Uterus (tissue), 4 donors: ENCODE data around the gene AGXT. TPM values are rescaled to one million over a fixed set of nuclear protein-coding genes. Genes with fewer than 3 reads are reported as not detected.

Experiments
- DNase-seq, 2 donors: peaks; one replicate each; pipeline ENCODE4 v3.0.0-alpha.2; 2019 to 2020
- H3K27ac ChIP-seq, 2 donors: fragments of 200-600 bp; sonication (generic); 1 replicate in 1 of 2; 2 replicates in 1 of 2; pipeline ENCODE4 v1.5.1; 2016 to 2018
- H3K27me3 ChIP-seq, 2 donors: fragments of 200-600 bp; sonication (generic); one replicate each; pipeline ENCODE4 v1.5.1; 2018 to 2019; ENCODE audit warnings: control low read depth in 1 of 2
- H3K36me3 ChIP-seq, 2 donors: fragments of 200-600 bp; sonication (generic); one replicate each; pipeline ENCODE4 v1.5.1; 2019; ENCODE audit warnings: control low read depth in 1 of 2
- H3K4me1 ChIP-seq, 2 donors: fragments of 200-600 bp; sonication (generic); one replicate each; pipeline ENCODE4 v1.5.1; 2018 to 2019; ENCODE audit warnings: control low read depth in 1 of 2
- H3K4me3 ChIP-seq, 2 donors: fragments of 200-600 bp; sonication (generic); 1 replicate in 1 of 2; 2 replicates in 1 of 2; pipeline ENCODE4 v1.5.1; 2018 to 2019; ENCODE audit warnings: mild to moderate bottlenecking in 1 of 2
- H3K9me3 ChIP-seq, 2 donors: fragments of 200-600 bp; sonication (generic); one replicate each; pipeline ENCODE4 v1.5.1; 2019; ENCODE audit warnings: control low read depth in 1 of 2
- CTCF ChIP-seq, 4 experiments: fragments of 200-600 bp in 2 of 4; fragments of 450-650 bp in 2 of 4; sonication (generic) in 2 of 4; IDR thresholded peaks; one replicate each; pipeline ENCODE4 v1.5.1; 2016 to 2019; ENCODE audit warnings: antibody characterized with exemption in 4 of 4, mild to moderate bottlenecking in 2 of 4, moderate library complexity in 1 of 4
- POLR2A ChIP-seq, 2 donors: fragments of 450-650 bp; IDR thresholded peaks; one replicate each; pipeline ENCODE4 v1.6.1; 2016; ENCODE audit warnings: antibody characterized with exemption in 2 of 2, mild to moderate bottlenecking in 1 of 2, moderate library complexity in 1 of 2
- intact Hi-C: fragments of 100-400 bp; cut with DNase I; formaldehyde crosslinking; loops from one replicate; pipeline ENCODE4 v1.15.1; 2023; ENCODE audit warnings: low total_unique reads
- total RNA-seq, 4 donors: library from RNA; depleted of rRNA in 3 of 4; stranded (reverse); fragments of >200 nt in 3 of 4; gene quantifications; one replicate each; pipeline versions ENCODE4 v1.1.0 to v1.2.4, GENCODE V29; 2014 to 2023
- donor health status: DM: yes; HTN: yes; CAD: no.

The AGXT gene
- total RNA-seq, 4 donors from 2014 or later: not detected

DNA sequence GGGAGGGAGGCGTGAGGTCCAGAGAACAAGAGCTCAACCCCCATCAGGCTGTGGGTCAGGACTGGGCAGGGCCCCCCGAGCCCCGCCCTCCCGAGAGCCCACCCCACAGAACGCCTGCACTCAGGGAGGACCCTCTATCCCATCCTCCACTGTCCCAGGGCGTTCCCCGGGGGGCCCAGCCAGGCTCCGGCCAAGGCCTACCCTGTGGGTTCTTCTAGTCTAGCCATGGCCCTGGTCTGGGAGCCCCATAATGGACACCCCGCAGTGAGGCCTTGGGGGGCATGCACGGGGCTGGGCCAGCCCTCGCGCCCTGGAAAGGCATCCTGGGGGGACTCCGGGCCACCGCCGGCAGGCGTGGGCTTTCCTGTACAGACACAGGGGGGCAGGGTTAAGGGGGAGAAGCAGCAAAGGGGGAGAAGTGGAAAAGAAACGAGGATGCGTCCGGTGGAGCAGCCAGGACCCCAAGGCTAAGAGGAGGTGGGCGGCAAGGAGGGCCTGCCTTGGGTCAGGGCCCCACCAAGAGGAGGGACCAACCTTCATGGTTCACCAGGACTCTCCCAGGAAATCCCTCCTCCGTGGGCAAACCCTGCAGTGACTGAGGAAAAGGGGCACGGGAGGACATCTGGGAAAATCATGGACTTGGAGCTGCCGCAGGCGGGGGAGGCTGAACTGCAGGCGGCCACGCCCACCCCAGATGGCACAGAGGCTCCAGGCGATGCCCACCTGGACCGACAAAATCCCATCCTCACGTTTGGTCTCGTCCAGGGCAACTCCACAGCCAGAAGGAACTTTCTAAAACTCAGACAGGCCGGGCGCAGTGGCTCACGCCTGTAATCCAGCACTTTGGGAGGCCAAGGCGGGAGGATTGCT, 34.8 kb downstream of the AGXT start:
- Histone ChIP-seq H3K4me1 (no peaks in the 10 kb centered on the region), H3K27me3 (no peaks in the 10 kb centered on the region), H3K27ac (no peak overlapping the region), H3K9me3 (no peaks in the 10 kb centered on the region), H3K4me3 (no peak overlapping the region), H3K36me3 (no peaks in the 10 kb centered on the region)
- TF ChIP-seq CTCF (IDR thresholded peaks at IDR 0.05): no peak
- no peak for DNase-seq
- intact Hi-C loops: no loop called here

DNA sequence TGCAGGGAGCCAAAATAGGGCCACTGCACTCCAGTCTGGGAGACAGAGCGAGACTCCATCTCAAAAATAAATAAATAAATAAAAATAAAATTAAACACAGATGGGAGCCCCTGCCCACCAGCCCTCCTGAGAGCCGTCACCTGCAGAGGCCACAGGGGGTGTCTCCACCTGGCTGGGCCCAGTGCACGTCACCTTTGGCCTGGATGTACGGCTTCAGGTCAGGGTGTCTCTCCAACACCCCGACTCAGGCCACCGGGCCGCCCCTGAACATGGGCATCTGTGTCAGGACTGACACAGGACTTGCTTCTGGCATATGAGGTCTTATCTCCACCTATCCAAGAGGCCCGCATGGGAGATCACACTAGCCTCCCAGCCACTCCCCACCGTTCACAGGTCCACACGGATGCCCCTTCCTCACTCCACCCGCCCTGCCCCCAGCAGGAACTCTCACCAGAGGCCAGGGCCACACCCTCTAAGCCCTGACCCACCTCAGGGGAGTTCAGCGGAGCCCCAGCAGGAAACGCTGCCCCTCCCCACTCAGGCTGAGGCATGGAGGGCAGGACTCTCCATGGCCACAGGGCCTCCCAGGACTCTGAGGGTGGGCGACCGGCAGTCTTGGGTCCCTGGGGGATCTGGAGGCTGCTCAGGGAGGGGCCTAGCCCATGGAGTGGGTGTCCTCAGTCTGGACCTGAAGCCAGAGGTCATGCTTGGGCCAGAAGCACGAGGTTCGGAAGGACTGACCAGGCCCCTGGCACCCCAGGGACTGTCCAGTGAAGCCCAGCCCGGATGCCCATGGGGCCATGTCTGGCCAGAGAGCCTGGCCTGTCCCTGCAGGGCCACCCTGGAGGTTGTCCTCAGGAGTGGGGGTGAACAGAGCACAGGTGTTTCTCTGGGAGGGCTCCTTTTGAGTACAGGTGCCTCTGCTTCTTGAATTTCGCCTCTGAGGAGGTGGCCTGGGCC, 35.9 kb downstream of the AGXT start:
- DNase-seq: no peak
- Histone ChIP-seq H3K27me3 (no peaks in the 10 kb centered on the region), H3K4me3 (no peak overlapping the region), H3K4me1 (no peaks in the 10 kb centered on the region), H3K36me3 (no peaks in the 10 kb centered on the region), H3K27ac (no peak overlapping the region), H3K9me3 (no peaks in the 10 kb centered on the region)
- no peak for TF ChIP-seq POLR2A (IDR thresholded peaks at IDR 0.05)
- TF ChIP-seq CTCF (IDR thresholded peaks at IDR 0.05): no peak
- intact Hi-C loops: no loop called here

- Histone ChIP-seq H3K9me3 (no peaks in the 10 kb centered on the region), H3K4me1 (no peaks in the 10 kb centered on the region), H3K27me3 (no peaks in the 10 kb centered on the region), H3K4me3 (no peak overlapping the region), H3K27ac (no peak overlapping the region), H3K36me3 (no peaks in the 10 kb centered on the region)
- TF ChIP-seq CTCF (IDR thresholded peaks at IDR 0.05) (no peak), POLR2A (IDR thresholded peaks at IDR 0.05) (no peak)
- intact Hi-C loops: no loop called here
- DNase-seq: no peak
Observed at GRCh38 chr2:240905176-240905781, 36.7 kb downstream of the AGXT start.

DNA sequence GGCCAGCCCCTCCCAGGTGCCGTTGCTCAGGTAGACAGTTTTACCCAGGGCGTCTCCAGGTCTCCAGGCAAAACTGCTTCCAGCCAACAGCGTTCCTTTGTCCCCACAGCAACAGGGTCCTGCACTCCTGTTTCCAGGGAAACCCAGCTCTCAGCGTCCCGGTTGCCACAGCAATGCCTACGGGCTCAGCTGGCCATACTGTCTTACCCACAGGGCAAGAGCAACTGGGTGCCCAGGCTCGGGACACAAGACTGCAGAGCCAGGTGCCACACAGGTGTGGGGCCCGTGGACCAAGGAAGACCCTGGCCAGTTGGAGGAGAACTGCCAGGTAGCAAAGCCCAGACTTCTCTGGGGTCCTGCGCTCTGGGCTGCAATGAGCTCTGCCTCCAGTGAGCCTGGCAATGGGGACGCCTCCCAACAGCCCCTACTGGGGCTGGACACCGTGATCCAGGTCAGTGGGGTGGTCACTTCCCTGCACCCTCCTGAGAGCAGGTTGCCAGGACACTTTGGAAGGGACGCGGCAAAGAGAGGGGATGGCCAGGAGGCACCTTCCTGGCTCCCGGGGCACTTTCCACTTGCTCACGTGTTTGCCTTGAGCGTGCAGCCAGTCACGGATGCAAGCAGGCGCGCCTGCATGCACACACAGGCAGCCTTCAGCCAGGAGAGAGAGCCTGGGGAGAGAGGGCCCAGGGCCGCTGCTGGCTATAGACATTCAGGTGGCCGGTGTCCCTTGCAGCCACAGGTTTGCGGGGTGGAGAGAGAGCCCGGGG, 37.7 kb downstream of the AGXT start, which contains the start of gene CROCC2:
TSS of gene CROCC2 (plus strand) at position 196 of the 770 bp plus-strand sequence. CDS start at position 374, 178 bp downstream.
- no peak for DNase-seq
- Histone ChIP-seq H3K27me3 (no peaks in the 10 kb centered on the region), H3K4me3 (no peak within 1 kb of the TSS), H3K27ac (no peak within 1 kb of the TSS), H3K4me1 (no peaks in the 10 kb centered on the region), H3K36me3 (no peaks in the 10 kb centered on the region), H3K9me3 (no peaks in the 10 kb centered on the region)
- no peak for TF ChIP-seq POLR2A (IDR thresholded peaks at IDR 0.05)
- TF ChIP-seq CTCF (IDR thresholded peaks at IDR 0.05): no peak
- intact Hi-C loops: no loop called here
